ENCODE measurements around the gene TERB2.
A peak's percentile ranks its signal among the peaks of the same experiment; 100 is the strongest.
"Not testable (repeated sequence)": the region's sequence is repeated elsewhere in the genome, so short reads cannot be mapped to it uniquely, and the experiment has no call there.

TERB2 gene

GRCh38 chr15:45003731-45004410, 47.4 kb downstream of the TERB2 start:
- DNase-seq, result not testable (repeated sequence)

- not testable (repeated sequence) for DNase-seq
These were observed 48.2 kb downstream of the TERB2 start for GRCh38 chr15:45004590-45005175.

- DNase-seq, result no peak
These were observed 52.6 kb downstream of the TERB2 start for GRCh38 chr15:45009046-45009445.

GRCh38 chr15:45015114-45015513, 58.6 kb downstream of the TERB2 start:
- not testable (repeated sequence) for DNase-seq

GRCh38 chr15:45020222-45020900, 63.9 kb downstream of the TERB2 start:
- DNase-seq, result not testable (repeated sequence)

- not testable (repeated sequence) for DNase-seq
These were observed 64.4 kb downstream of the TERB2 start for GRCh38 chr15:45020901-45021259.

GRCh38 chr15:45021348-45021747, 64.9 kb downstream of the TERB2 start:
- no peak for DNase-seq

- peak; percentile 87 for DNase-seq
These were observed 66.6 kb downstream of the TERB2 start, which contains the start of gene SORD for GRCh38 chr15:45022871-45023658. SORD (plus strand) TSS chr15:45023195; CDS start chr15:45023284, 89 bp downstream.

- no peak for DNase-seq
These were observed 67.3 kb downstream of the TERB2 start for GRCh38 chr15:45023659-45024225.

- not testable (repeated sequence) for DNase-seq
These were observed 68.2 kb downstream of the TERB2 start for GRCh38 chr15:45024649-45025048.

- DNase-seq, result not testable (repeated sequence)
These were observed 69.1 kb downstream of the TERB2 start for GRCh38 chr15:45025627-45026026.

- DNase-seq, result no peak
These were observed 70.2 kb downstream of the TERB2 start for GRCh38 chr15:45026651-45027190.

- no peak for DNase-seq
These were observed 70.7 kb downstream of the TERB2 start for GRCh38 chr15:45027220-45027619.
